ENCODE results near the gene CHL1. TPM values are rescaled to one million over a fixed set of nuclear protein-coding genes. Genes with fewer than 3 reads are reported as not detected.

Gene CHL1
- total and polyA plus RNA-seq, 2 of the 8 experiments (the other 6 are each of a cell fraction or from before 2014, with no cell fraction given): 0.05 to 0.99 TPM

DNA sequence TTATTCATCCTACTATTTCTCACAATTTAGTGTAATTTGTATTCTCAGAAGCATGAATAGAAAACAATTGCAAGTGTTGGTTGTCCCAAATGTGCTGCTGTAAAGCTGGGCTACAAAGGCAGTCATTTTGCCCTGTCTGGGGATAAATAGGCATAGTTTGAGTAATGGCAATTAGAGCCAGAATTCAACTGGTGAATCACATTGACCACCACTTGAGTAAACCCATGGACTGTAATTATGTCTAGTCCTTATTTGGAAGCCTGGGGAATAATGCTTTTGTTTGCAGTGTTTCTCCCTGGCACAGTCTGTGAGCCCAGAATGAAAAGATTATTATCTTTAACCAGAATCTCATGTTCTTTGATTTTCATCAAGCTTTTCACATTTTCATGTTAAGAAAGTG is 30.5 kb upstream of the CHL1 start:
- Histone ChIP-seq H2BK120ac (replicated peaks; ENCODE audit: low read depth, low read length) (no peak overlapping the region), H2BK20ac (ENCODE audit: low read length) (no peak overlapping the region), H3K36me3 (ENCODE audit: control insufficient read depth in 2 of 4, insufficient read depth in 4 of 4, low read length in 3 of 4) (no peaks in the 10 kb centered on the region), H3K4me2 (ENCODE audit: insufficient read depth in 1 of 2, low read depth in 2 of 2, low read length in 2 of 2) (no peak overlapping the region), H3K27me3 (replicated peaks in 1 of 4; ENCODE audit: control insufficient read depth in 3 of 4, extremely low read depth in 1 of 4, insufficient read depth in 3 of 4, low read length in 3 of 4) (no peaks in the 10 kb centered on the region), H4K8ac (ENCODE audit: extremely low read depth, insufficient read depth, low read length) (no peak overlapping the region), H3K79me1 (ENCODE audit: low read depth, low read length) (no peaks in the 10 kb centered on the region), H3K23ac (ENCODE audit: insufficient read length) (no peak overlapping the region), H3K9me3 (ENCODE audit: insufficient read depth in 2 of 2, low read depth in 1 of 2, low read length in 1 of 2) (no peaks in the 10 kb centered on the region), H4K20me1 (replicated peaks in 1 of 2; ENCODE audit: control insufficient read depth in 1 of 2, insufficient read depth in 2 of 2, low read length in 2 of 2) (no peaks in the 10 kb centered on the region), H3K14ac (ENCODE audit: insufficient read length) (no peak overlapping the region), H3K9ac (replicated peaks in 1 of 4; ENCODE audit: extremely low read depth in 1 of 4, low read depth in 3 of 4, low read length in 3 of 4) (no peak overlapping the region), H4K5ac (ENCODE audit: insufficient read length, low read depth, low read length) (no peak overlapping the region), H2AFZ (ENCODE audit: low read length) (no peak overlapping the region), H3K56ac (replicated peaks; ENCODE audit: insufficient read length, low read depth, low read length) (no peak overlapping the region), H3K4me3 (ENCODE audit: extremely low read depth in 1 of 4, insufficient read depth in 2 of 4, low read depth in 3 of 4, low read length in 4 of 4) (no peak overlapping the region), H3K4ac (replicated peaks; ENCODE audit: insufficient read length, low read depth, low read length) (no peak overlapping the region), H2AK5ac (ENCODE audit: low read depth, low read length) (no peak overlapping the region), H2BK5ac (ENCODE audit: low read depth, low read length) (no peak overlapping the region), H3K4me1 (replicated peaks in 1 of 4; ENCODE audit: control insufficient read depth in 3 of 4, insufficient read depth in 4 of 4, low read length in 3 of 4) (no peaks in the 10 kb centered on the region), H4K91ac (replicated peaks; ENCODE audit: insufficient read length, low read length) (no peak overlapping the region), H3K27ac (ENCODE audit: low read depth, low read length) (no peak overlapping the region), H2BK15ac (ENCODE audit: low read length) (no peak overlapping the region), H3K23me2 (ENCODE audit: low read depth, low read length) (no peaks in the 10 kb centered on the region), H3K18ac (ENCODE audit: extremely low read depth, low read length) (no peak overlapping the region), H3K79me2 (ENCODE audit: control insufficient read depth in 1 of 2, insufficient read depth in 2 of 2, low read length in 2 of 2) (no peaks in the 10 kb centered on the region), H2BK12ac (ENCODE audit: low read depth, low read length) (no peak overlapping the region)
- DNase-seq (ENCODE audit: low read depth in 1 of 2, low spot score in 2 of 2) (no peak), FAIRE-seq (no peak)
- ChIA-PET CTCF (ENCODE audit: partially characterized antibody) (no interaction called here), POLR2A (ENCODE audit: partially characterized antibody) (no interaction called here)
- no peak for TF ChIP-seq ASH2L (IDR thresholded peaks at IDR 0.05; ENCODE audit: low read length)
- TF ChIP-seq, protein P1, sequence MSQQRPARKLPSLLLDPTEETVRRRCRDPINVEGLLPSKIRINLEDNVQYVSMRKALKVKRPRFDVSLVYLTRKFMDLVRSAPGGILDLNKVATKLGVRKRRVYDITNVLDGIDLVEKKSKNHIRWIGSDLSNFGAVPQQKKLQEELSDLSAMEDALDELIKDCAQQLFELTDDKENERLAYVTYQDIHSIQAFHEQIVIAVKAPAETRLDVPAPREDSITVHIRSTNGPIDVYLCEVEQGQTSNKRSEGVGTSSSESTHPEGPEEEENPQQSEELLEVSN (IDR thresholded peaks at IDR 0.05): no peak
- TF ChIP-seq, protein P2, sequence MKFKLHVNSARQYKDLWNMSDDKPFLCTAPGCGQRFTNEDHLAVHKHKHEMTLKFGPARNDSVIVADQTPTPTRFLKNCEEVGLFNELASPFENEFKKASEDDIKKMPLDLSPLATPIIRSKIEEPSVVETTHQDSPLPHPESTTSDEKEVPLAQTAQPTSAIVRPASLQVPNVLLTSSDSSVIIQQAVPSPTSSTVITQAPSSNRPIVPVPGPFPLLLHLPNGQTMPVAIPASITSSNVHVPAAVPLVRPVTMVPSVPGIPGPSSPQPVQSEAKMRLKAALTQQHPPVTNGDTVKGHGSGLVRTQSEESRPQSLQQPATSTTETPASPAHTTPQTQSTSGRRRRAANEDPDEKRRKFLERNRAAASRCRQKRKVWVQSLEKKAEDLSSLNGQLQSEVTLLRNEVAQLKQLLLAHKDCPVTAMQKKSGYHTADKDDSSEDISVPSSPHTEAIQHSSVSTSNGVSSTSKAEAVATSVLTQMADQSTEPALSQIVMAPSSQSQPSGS (IDR thresholded peaks at IDR 0.05; ENCODE audit: low read length): no peak
